Measurements from ENCODE around the gene EMSY. TPM values are rescaled to one million over a fixed set of nuclear protein-coding genes. Genes with fewer than 3 reads are reported as not detected.
"Not testable (repeated sequence)": the region's sequence is repeated elsewhere in the genome, so short reads cannot be mapped to it uniquely, and the experiment has no call there.

EMSY gene
- total RNA-seq = 28.9 TPM

DNA sequence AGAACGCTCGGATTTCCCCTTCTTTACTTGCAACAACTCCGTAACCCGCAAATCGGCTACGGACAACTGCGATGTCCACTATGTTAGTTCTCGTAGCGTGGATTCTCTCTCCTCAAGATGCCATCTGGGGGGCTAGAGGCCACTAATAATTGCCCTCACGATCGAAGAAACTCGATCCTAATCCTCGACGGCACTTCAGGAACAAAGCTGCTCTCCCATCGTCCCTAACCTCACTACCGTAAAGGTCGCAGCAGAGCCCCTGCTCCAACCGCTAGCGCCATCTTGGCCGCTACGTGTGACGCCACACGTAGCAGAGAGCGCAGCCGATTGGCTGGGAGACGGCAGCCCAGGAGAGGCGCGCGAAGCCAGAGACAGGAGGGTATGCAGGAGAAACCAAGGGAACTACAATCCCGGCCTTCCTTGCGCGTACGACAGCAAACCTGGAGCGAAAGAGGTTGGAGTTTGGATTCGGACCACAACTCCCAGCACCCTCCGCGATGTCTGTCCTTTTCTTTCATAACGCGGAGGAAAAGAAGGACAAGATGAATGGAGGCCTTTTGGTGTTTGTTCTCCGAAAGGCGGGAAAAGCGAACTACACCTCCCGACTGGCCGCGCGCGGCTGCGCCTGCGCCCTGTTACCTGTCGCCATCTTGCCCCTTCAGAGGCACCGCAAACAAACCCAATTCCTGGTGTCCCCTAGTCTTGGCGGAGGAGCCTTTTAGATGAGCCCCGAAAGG lies at the start of gene EMSY:
EMSY (plus strand) TSS at position 635 of the 737 bp plus-strand sequence. CDS start 1,921 bp downstream, outside the sequence.
- DNase-seq (ENCODE audit: low spot score in 2 of 2) (peak; percentile 79 to 89), FAIRE-seq (peak; percentile 76)

GRCh38 chr11:76395296-76395695 lies 49.5 kb upstream of the EMSY start:
- FAIRE-seq (no peak), DNase-seq (ENCODE audit: low spot score in 2 of 2) (no peak)

DNA sequence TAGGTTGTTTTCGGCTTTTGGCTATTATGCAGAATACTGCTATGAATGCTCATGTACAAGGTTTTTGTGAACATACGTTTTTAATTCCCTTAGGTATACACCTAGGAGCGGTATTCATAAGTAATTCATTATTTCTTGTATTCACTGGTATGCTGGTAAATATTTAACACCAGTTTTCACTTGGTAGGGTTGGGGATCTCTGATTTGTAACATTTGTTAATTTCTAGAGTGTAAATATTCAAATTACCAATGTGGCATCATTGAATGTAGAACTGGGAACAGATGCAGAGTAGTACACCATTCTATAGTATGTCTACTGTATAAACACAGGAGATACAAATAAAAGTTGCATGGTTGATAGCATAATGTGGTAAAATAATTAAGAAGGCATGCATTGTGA lies 47.4 kb upstream of the EMSY start:
- DNase-seq (ENCODE audit: low spot score in 2 of 2) = no peak
- FAIRE-seq = no peak

- FAIRE-seq = no peak
Measured at GRCh38 chr11:76400967-76401366, 43.9 kb upstream of the EMSY start.

DNA sequence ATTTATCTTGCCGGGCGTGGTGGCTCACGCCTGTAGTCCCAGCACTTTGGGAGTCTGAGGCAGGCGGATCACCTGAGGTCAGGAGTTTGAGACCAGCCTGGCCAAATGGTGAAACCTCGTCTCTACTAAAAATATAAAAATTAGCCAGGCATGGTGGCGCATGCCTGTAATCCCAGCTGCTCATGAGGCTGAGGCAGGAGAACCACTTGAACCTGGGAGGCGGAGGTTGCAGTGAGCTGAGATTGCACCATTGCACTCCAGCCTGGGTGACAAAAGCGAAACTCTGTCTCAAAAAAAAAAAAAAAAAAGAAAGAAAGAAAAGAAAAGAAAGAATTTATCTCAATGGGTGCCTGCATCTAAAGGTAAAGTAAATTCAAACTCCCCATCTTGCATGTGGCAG lies 43.3 kb upstream of the EMSY start:
- not testable (repeated sequence) for FAIRE-seq; DNase-seq (ENCODE audit: low spot score in 2 of 2)

More at GRCh38 chr11:76400967-76401366, 43.9 kb upstream of the EMSY start:
- no peak for DNase-seq (ENCODE audit: low spot score in 2 of 2)

- FAIRE-seq = no peak
- no peak for DNase-seq (ENCODE audit: low spot score in 2 of 2)
Measured at GRCh38 chr11:76406359-76406758, 38.5 kb upstream of the EMSY start.

DNA sequence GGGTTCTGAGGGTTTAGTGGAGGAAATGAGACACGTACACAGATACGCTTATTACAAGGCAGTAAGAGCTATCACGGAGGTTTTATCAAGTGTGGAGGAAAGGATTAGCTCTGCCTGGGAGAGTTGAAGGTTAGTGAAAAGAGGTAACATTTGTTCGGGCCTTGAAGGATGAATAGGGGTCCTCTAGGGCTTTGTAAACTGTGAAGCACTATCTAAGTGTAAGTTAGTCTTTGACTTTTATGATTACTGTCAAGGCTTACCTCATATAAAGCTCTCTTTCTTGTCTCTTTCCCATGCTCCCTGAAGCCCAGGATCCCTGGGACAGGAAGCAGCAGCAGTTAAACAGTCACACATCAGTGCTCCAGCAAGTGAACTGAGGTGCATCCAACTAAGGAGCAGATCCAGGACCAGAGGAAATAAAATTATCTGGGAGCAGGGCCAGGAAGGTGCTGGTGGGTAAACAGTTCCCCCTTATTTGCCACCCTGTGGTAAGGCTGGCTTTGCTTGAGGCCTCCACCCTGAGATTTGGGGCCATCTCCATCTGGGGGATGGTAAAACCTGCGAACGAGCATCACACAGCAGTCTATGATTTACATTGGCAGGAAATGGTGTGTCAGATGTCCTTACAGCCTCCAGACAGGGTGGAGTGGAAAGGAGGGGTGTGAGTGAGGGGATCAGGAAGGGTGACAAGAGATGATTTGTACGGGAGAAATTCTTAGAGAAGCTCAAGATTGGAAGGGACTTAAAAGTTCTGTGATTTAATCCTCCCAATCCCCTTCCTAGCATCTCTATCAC lies 36.5 kb upstream of the EMSY start:
- FAIRE-seq (no peak), DNase-seq (ENCODE audit: low spot score in 2 of 2) (no peak)

DNA sequence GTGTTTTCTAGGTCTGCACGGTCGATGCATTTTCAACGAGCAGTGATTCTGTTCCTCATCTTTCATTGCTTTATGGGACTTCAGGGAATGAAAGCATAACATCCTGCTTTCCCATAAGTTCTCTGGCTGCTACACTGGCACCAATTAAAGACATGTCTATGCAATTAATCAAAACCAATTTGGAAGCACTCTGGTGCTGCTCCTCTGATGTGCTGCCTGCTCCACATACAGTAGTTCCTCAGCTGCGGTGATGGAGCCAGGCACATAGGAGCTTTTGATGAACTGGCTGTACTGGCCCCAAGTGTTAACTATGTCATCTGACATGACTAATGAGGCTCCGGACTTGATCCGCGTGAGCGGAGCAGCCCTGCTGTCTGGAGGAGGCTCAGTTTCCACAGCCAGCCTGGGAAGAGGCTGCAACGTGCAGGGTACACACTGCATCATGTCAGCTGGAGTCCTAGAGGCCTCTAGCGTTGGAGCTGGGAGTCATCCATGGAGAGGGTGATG lies 33.9 kb upstream of the EMSY start:
- FAIRE-seq (no peak), DNase-seq (ENCODE audit: low spot score in 2 of 2) (no peak)

GRCh38 chr11:76415073-76415472 lies 29.7 kb upstream of the EMSY start:
- DNase-seq (ENCODE audit: low spot score in 2 of 2) = no peak
- FAIRE-seq = no peak

- FAIRE-seq (no peak), DNase-seq (ENCODE audit: low spot score in 2 of 2) (no peak)
Measured at GRCh38 chr11:76419896-76420295, 24.9 kb upstream of the EMSY start.

DNA sequence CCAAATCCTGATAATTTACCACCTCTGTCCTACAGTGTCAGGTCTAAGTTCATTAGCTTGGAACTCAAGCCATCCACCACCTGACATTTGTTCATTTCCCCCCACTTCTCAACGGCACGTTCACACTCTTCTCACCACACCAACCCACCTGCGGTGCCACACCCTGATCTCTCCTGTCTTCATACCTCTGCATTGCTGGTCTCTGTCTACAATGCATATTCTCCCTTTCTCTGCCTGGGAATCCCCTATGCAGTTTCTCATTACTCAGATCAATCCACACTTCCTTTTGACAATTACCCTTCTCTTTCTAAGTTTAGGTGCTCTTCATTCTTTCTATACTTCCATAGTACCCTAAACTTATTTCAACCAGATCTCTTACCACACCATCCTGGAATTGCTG lies 20.4 kb upstream of the EMSY start:
- DNase-seq (ENCODE audit: low spot score in 2 of 2) = no peak
- no peak for FAIRE-seq

DNA sequence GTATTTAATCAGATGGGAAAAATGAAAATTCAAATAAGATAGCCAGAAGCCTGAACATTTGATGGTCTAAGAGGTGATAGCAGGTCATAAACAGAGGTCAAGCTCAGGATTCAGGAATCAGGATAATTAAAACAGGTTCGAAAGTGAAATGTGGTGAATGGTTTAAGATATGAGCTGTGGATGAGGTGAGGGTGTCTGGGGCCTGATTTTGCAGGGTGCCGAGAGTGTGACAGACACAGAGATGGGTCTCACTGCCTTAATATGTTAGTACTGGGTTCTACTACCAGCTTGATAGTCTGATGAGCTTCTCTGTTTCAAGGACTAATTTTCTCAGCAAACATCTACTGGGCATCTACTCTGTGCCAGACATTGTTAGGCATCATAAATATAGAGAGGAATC lies 19.9 kb upstream of the EMSY start:
- FAIRE-seq = no peak
- no peak for DNase-seq (ENCODE audit: low spot score in 2 of 2)

- DNase-seq (ENCODE audit: low spot score in 2 of 2) (no peak), FAIRE-seq (no peak)
Measured at GRCh38 chr11:76426660-76427059, 18.2 kb upstream of the EMSY start.

DNA sequence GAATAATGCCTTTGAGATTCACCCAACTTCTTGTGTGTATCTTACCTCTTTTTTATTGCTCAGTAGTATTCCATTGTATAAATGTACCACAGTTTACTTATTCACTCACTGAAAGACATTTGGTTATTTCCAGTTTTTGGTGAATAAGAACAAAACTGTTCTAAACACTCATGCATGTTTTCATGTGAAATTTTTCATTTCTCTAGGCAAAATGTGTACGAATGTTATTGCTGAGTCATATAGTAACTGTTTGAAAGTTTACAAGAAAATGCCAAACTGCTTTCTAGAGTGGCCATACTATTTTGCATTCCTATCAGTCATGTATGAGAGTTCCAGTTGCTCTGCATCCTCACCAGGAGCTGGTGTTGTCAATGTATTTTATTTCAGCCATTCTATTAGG lies 8.8 kb upstream of the EMSY start:
- no peak for FAIRE-seq
- no peak for DNase-seq (ENCODE audit: low spot score in 2 of 2)

- FAIRE-seq (no peak), DNase-seq (ENCODE audit: low spot score in 2 of 2) (no peak)
Measured at GRCh38 chr11:76443268-76443980, 1.4 kb upstream of the EMSY start.

DNA sequence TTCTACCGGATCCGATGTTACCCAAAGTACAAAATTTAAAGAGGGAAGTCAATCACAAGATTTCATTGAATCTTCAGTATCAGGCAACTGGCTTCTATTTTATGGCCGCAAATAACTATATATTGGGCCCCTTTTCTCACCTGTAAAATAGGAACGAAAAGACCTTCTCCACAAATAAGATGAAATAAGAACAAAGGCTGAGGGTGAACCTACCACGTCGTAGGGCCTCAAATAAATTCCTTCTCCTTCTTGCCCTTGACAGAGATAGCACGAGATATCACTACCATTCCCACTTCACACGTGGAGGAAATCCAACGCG lies 794 bp upstream of the EMSY start:
- FAIRE-seq = no peak
- no peak for DNase-seq (ENCODE audit: low spot score in 2 of 2)

GRCh38 chr11:76445121-76446084 lies 585 bp downstream of the EMSY start:
- FAIRE-seq = no peak
- DNase-seq (ENCODE audit: low spot score in 2 of 2) = peak; percentile 22 to 66

- FAIRE-seq = no peak
- DNase-seq (ENCODE audit: low spot score in 2 of 2) = no peak
Measured at GRCh38 chr11:76448506-76448905, 3.7 kb downstream of the EMSY start.

- DNase-seq (ENCODE audit: low spot score in 2 of 2) = no peak
- no peak for FAIRE-seq
Measured at GRCh38 chr11:76453248-76453647, 8.4 kb downstream of the EMSY start.

- no peak for FAIRE-seq
- no peak for DNase-seq (ENCODE audit: low spot score in 2 of 2)
Measured at GRCh38 chr11:76455331-76455730, 10.5 kb downstream of the EMSY start.

Data from frontal cortex (tissue), 4 donors.